Brain microvascular endothelial cell (primary cell): Measurements from ENCODE around the gene COL23A1.

Source experiments
- DNase-seq: peaks from one replicate; pipeline ENCODE4 v3.0.0-alpha.2; 2020
- H3K27ac ChIP-seq: fragments of 250-450 bp; sonication (Bioruptor Pico); 2 replicates; pipeline ENCODE4 v1.5.1; 2020; ENCODE audit warnings: mild to moderate bottlenecking, moderate library complexity
- H3K27me3 ChIP-seq: fragments of 250-450 bp; sonication (Bioruptor Pico); replicated peaks from 2 replicates; pipeline ENCODE4 v1.5.1; 2020; ENCODE audit warnings: mild to moderate bottlenecking
- H3K36me3 ChIP-seq: fragments of 250-450 bp; sonication (Bioruptor Pico); replicated peaks from 2 replicates; pipeline ENCODE4 v1.5.1; 2020; ENCODE audit warnings: mild to moderate bottlenecking
- H3K4me3 ChIP-seq: 2 replicates; pipeline ENCODE4 v1.5.1; 2011; ENCODE audit warnings: low read depth, mild to moderate bottlenecking, control low read depth, low read length, moderate library complexity
- CTCF ChIP-seq: IDR thresholded peaks from 2 replicates; pipeline ENCODE4 v1.5.1; 2011; ENCODE audit warnings: low read depth, mild to moderate bottlenecking, moderate library complexity, low read length, control low read depth, inconsistent platforms; ENCODE audit errors: missing control alignments
- in situ Hi-C: cut with HindIII; loops from 2 replicates; pipeline ENCODE4 v1.10.0; 2017; ENCODE audit warnings: low sequenced_read_pairs, low pct_ligation_motif_present

The COL23A1 gene

GRCh38 chr5:178477802-178478201 is 112.4 kb downstream of the COL23A1 start:
- Histone ChIP-seq H3K27ac (no peak overlapping the region), H3K4me3 (no peak overlapping the region), H3K27me3 (no peaks in the 10 kb centered on the region), H3K36me3 (no peaks in the 10 kb centered on the region)
- TF ChIP-seq CTCF: no peak
- in situ Hi-C loops: no loop called here
- no peak for DNase-seq

DNA sequence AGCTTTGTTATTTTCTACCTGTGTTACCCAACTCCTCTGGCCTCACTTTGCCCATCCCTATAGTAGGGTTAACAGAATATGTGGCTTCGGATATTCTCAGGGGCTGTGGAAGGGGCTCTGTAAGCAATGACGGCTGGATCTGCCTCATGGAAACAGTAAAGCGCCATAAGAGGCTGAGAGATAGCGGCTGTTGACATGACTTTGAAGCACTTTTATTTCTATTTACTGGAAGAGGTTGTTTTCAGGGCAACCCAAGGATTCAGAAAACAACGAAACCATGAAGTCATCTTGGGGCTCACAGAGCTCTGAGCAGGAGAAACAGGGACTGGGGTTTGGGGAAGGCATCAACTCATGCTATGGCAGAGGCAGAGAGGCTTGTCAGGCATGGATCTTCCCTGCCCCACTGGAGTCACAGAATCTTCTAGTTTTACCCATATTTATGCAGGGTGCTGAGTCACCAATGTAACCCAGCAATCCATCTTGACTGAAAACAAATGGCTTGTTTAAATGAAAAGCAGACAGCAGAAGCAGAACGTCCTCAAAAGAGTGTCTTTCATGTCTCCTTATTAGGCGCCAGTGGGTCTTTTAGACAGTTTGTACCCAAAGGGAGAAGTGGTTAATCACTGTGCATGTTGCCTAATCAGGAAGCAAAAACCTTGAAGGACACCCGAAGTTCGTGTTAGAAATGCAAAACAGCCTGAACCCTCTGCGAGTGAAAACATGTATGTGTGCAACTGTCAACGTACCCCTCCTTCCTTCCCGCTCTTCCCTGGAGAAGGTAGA is 113.0 kb downstream of the COL23A1 start:
- Histone ChIP-seq H3K4me3 (no peak overlapping the region), H3K27ac (no peak overlapping the region), H3K36me3 (no peaks in the 10 kb centered on the region), H3K27me3 (no peaks in the 10 kb centered on the region)
- in situ Hi-C loops: no loop called here
- no peak for DNase-seq
- TF ChIP-seq CTCF: no peak

GRCh38 chr5:178476531-178476930 is 113.7 kb downstream of the COL23A1 start:
- H3K36me3 ChIP-seq: no peaks in the 10 kb centered on the region
- H3K4me3 ChIP-seq: no peak overlapping the region
- no peaks in the 10 kb centered on the region for H3K27me3 ChIP-seq
- no peak for TF ChIP-seq CTCF
- DNase-seq: no peak
- in situ Hi-C loops: no loop called here
- H3K27ac ChIP-seq: no peak overlapping the region

DNA sequence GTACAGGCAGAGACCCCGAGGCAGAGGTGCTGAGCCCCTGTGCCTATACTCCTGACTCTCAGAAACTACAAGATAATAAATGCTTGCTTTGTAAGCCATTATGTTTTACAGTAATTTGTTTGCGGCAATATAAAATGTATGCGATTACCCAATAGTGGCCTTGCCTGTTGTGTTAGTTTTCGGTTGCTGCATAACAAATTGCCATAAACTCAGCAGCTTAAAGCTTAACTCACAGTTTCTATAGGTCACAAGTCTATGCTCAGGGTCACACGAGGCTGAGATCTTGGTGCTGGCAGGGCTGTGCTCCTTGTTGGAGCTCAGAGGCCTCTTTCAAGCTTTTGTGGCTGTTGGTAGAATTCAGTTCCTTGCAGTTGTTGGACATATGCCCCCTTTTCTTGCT is 114.8 kb downstream of the COL23A1 start:
- DNase-seq: no peak
- TF ChIP-seq CTCF: no peak
- Histone ChIP-seq H3K36me3 (no peaks in the 10 kb centered on the region), H3K4me3 (no peak overlapping the region), H3K27ac (no peak overlapping the region), H3K27me3 (no peaks in the 10 kb centered on the region)
- in situ Hi-C loops: no loop called here

GRCh38 chr5:178474562-178475184 is 115.5 kb downstream of the COL23A1 start:
- Histone ChIP-seq H3K27ac (no peak overlapping the region), H3K36me3 (no peaks in the 10 kb centered on the region), H3K27me3 (no peaks in the 10 kb centered on the region), H3K4me3 (no peak overlapping the region)
- no peak for DNase-seq
- TF ChIP-seq CTCF: no peak
- in situ Hi-C loops: no loop called here
